HepG2 (cell line): ENCODE measurements around the gene UCHL3. TPM values are rescaled to one million over a fixed set of nuclear protein-coding genes. Genes with fewer than 3 reads are reported as not detected.

ENCODE experiments used
- AKNA ChIP-seq: sonication (generic); formaldehyde crosslinking; IDR thresholded peaks from 2 replicates; pipeline ENCODE4 v1.4.0; 2020; ENCODE audit warnings: missing genetic modification reagents, borderline replicate concordance
- BRD4 ChIP-seq: sonication (generic); formaldehyde crosslinking; IDR thresholded peaks from 2 replicates; pipeline ENCODE4 v1.4.0; 2020; ENCODE audit warnings: missing genetic modification reagents
- HOXA9 ChIP-seq: sonication (generic); formaldehyde crosslinking; IDR thresholded peaks from 2 replicates; pipeline ENCODE4 v1.8.1; 2022; ENCODE audit warnings: missing genetic modification reagents, mild to moderate bottlenecking, moderate library complexity, borderline replicate concordance
- IRX3 ChIP-seq: sonication (generic); formaldehyde crosslinking; IDR thresholded peaks from 2 replicates; pipeline ENCODE4 v1.8.1; 2023; ENCODE audit warnings: mild to moderate bottlenecking, low read depth, missing genetic modification reagents, borderline replicate concordance
- JARID2 ChIP-seq: sonication (generic); formaldehyde crosslinking; IDR thresholded peaks from 2 replicates; pipeline ENCODE4 v1.8.1; 2023; ENCODE audit warnings: missing genetic modification reagents, inconsistent platforms; ENCODE audit not compliant: insufficient replicate concordance
- ONECUT2 ChIP-seq: sonication (generic); formaldehyde crosslinking; IDR thresholded peaks from 2 replicates; pipeline ENCODE4 v1.4.0; 2020; ENCODE audit warnings: missing genetic modification reagents
- XRCC5 ChIP-seq: fragments of 200-400 bp; formaldehyde crosslinking; optimal IDR thresholded peaks from 2 replicates; pipeline ENCODE3; 2017; ENCODE audit warnings: mild to moderate bottlenecking, low read length
- ZFAT ChIP-seq: sonication (generic); formaldehyde crosslinking; conservative IDR thresholded peaks from 2 replicates; pipeline ENCODE4 v1.8.1; 2023; ENCODE audit warnings: missing genetic modification reagents, inconsistent platforms
- ZNF235 ChIP-seq: sonication (generic); formaldehyde crosslinking; IDR thresholded peaks from 2 replicates; pipeline ENCODE4 v1.8.1; 2023; ENCODE audit warnings: mild to moderate bottlenecking, missing genetic modification reagents, borderline replicate concordance
- ZNF296 ChIP-seq: sonication (generic); formaldehyde crosslinking; conservative IDR thresholded peaks from 2 replicates; pipeline ENCODE4 v1.5.0; 2020; ENCODE audit warnings: mild to moderate bottlenecking, missing genetic modification reagents
- ZNF607 ChIP-seq: sonication (generic); formaldehyde crosslinking; IDR thresholded peaks from 2 replicates; pipeline ENCODE4 v1.5.1; 2020; ENCODE audit warnings: missing genetic modification reagents, mild to moderate bottlenecking, borderline replicate concordance
- ZNF687 ChIP-seq: sonication (generic); formaldehyde crosslinking; IDR thresholded peaks from 2 replicates; pipeline ENCODE4 v1.5.1; 2020; ENCODE audit warnings: mild to moderate bottlenecking, missing genetic modification reagents, moderate library complexity
- polyA plus RNA-seq, 8 experiments: library from polyadenylated mRNA; depleted of rRNA in 3 of 8; stranded (reverse) in 7 of 8; unstranded in 1 of 8; fragments of >200 nt; fragmentation: Illumina TruSeq in 4 of 8; extraction: Trizol in 4 of 8; gene quantifications; 2 replicates each; pipeline versions ENCODE4 v1.2.1 to v1.2.3, GENCODE V29; 2011 to 2016; ENCODE audit warnings: low read depth in 4 of 8, missing spikeins in 1 of 8, mixed read lengths in 1 of 8; ENCODE audit not compliant: insufficient read depth in 1 of 8
- total RNA-seq, 5 experiments: library from RNA; depleted of rRNA; stranded (reverse); fragments of >200 nt; fragmentation: Illumina TruSeq; extraction: Trizol; gene quantifications; 2 replicates each; pipeline ENCODE4 v1.2.3, GENCODE V29; 2016; ENCODE audit warnings: low read depth in 1 of 5

UCHL3 gene
- total and polyA plus RNA-seq, 2 of the 13 experiments (the other 11 are each of a cell fraction or from before 2014, with no cell fraction given), result 36.2 to 93.3 TPM

DNA sequence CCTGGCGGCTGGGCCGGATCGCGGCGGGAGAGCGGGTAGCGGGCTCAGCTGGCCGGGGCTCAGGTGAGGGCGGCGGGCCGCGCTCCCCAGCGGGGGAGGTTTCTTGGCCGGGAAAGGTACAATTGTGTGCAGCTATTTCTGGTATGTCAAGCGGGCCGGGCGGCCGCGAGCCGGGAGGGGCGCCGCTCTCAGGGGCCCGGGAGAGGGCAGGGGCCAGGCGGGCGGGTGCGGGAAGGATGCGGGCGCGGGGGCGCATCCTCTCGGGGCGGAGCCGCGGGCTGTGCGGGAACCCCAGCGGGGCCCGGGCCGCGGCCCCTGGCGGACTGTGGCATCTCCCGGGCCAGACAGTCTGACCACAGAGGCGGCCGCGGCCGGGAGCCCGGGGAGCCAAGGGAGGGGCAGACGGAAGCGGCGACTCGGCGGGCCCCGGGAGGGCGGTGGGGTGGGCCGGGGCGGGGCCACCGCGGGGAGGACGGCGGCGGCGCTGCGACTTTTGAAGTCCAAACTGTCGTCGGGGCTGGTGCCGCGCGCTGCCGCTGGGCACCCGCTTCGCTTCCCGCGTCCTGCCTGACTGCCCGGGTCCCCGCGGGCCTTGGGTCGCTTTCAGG is 86.3 kb downstream of the UCHL3 start, which contains the start of gene LMO7 (continued):
- TF ChIP-seq IRX3 (0 out of 2 replicates have a peak, but pooled peaks have one; percentile 33), XRCC5 (no peak), ZNF235 (CRISPR knock-in tag) (peak; percentile 7; the same call in 1 of the 2 replicates), ZNF607 (0 out of 2 replicates have a peak, but pooled peaks have one; percentile 1), HOXA9 (CRISPR knock-in tag) (no peak), AKNA (CRISPR knock-in tag) (0 out of 2 replicates have a peak, but pooled peaks have one; percentile 30), ZNF687 (peak; percentile 8), JARID2 (no peak), ZNF296 (0 out of 2 replicates have a peak, but pooled peaks have one; percentile 3), ZFAT (CRISPR knock-in tag) (0 out of 2 replicates have a peak, but pooled peaks have one; percentile 2), ONECUT2 (CRISPR knock-in tag) (0 out of 2 replicates have a peak, but pooled peaks have one; percentile 10), BRD4 (0 out of 2 replicates have a peak, but pooled peaks have one; percentile 20)
